Liver (tissue), 3 donors: ENCODE data around the gene ARL14EPL.

Experiments used
- EGR1 ChIP-seq, 2 donors: IDR thresholded peaks; 2 replicates each; pipeline ENCODE4 v1.6.1; 2016 to 2018; ENCODE audit warnings: antibody characterized with exemption in 2 of 2, low read depth in 2 of 2
- FOXA1 ChIP-seq: IDR thresholded peaks from 2 replicates; pipeline ENCODE4 v1.6.1; 2016; ENCODE audit warnings: antibody characterized with exemption
- FOXA2 ChIP-seq: IDR thresholded peaks from 2 replicates; pipeline ENCODE4 v1.6.1; 2016; ENCODE audit warnings: antibody characterized with exemption
- GABPA ChIP-seq, 2 donors: IDR thresholded peaks in 1 of 2; conservative IDR thresholded peaks in 1 of 2; 2 replicates each; pipeline ENCODE4 v1.6.1; 2016; ENCODE audit warnings: antibody characterized with exemption in 2 of 2, mild to moderate bottlenecking in 1 of 2, moderate library complexity in 1 of 2
- JUND ChIP-seq, 2 donors: IDR thresholded peaks; 2 replicates each; pipeline ENCODE4 v1.6.1; 2016; ENCODE audit warnings: antibody characterized with exemption in 2 of 2
- RAD21 ChIP-seq, 2 donors: IDR thresholded peaks; 2 replicates each; pipeline ENCODE4 v1.6.1; 2016; ENCODE audit warnings: antibody characterized with exemption in 2 of 2, mild to moderate bottlenecking in 2 of 2
- SP1 ChIP-seq: IDR thresholded peaks from 2 replicates; pipeline ENCODE4 v1.6.1; 2018; ENCODE audit warnings: antibody characterized with exemption, mild to moderate bottlenecking
- TAF1 ChIP-seq: conservative IDR thresholded peaks from 2 replicates; pipeline ENCODE4 v1.6.1; 2016; ENCODE audit warnings: antibody characterized with exemption, mild to moderate bottlenecking
- YY1 ChIP-seq: IDR thresholded peaks from 2 replicates; pipeline ENCODE4 v1.6.1; 2016; ENCODE audit warnings: antibody characterized with exemption, mild to moderate bottlenecking
- TF ChIP-seq, protein P1 (sequence below): fragments of 150-350 bp; IDR thresholded peaks from 2 replicates; pipeline ENCODE4 v1.5.1; 2017; ENCODE audit warnings: improper control_type of control experiment, low read depth, low read length; ENCODE audit not compliant: missing input control
- TF ChIP-seq, protein P2 (sequence below): IDR thresholded peaks from 2 replicates; pipeline ENCODE4 v1.6.1; 2016; ENCODE audit warnings: antibody characterized with exemption
- TF ChIP-seq, protein P3 (sequence below): IDR thresholded peaks from 2 replicates; pipeline ENCODE4 v1.6.1; 2016; ENCODE audit warnings: antibody characterized with exemption
- TF ChIP-seq, protein P4 (sequence below): IDR thresholded peaks from 2 replicates; pipeline ENCODE4 v1.6.1; 2016; ENCODE audit warnings: antibody characterized with exemption, mild to moderate bottlenecking
- donor health status: healthy.
- donor health status: healthy.

GRCh38 chr5:116075191-116075831 lies 43.0 kb downstream of the ARL14EPL start:
- TF ChIP-seq, protein P1, sequence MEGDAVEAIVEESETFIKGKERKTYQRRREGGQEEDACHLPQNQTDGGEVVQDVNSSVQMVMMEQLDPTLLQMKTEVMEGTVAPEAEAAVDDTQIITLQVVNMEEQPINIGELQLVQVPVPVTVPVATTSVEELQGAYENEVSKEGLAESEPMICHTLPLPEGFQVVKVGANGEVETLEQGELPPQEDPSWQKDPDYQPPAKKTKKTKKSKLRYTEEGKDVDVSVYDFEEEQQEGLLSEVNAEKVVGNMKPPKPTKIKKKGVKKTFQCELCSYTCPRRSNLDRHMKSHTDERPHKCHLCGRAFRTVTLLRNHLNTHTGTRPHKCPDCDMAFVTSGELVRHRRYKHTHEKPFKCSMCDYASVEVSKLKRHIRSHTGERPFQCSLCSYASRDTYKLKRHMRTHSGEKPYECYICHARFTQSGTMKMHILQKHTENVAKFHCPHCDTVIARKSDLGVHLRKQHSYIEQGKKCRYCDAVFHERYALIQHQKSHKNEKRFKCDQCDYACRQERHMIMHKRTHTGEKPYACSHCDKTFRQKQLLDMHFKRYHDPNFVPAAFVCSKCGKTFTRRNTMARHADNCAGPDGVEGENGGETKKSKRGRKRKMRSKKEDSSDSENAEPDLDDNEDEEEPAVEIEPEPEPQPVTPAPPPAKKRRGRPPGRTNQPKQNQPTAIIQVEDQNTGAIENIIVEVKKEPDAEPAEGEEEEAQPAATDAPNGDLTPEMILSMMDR, result no peak
- no peak for TF ChIP-seq EGR1 (IDR thresholded peaks at IDR 0.05; ENCODE audit: low read depth in 2 of 2)
- no peak for TF ChIP-seq RAD21 (IDR thresholded peaks at IDR 0.05)
- TF ChIP-seq, protein P2, sequence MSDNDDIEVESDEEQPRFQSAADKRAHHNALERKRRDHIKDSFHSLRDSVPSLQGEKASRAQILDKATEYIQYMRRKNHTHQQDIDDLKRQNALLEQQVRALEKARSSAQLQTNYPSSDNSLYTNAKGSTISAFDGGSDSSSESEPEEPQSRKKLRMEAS, result no peak
- TF ChIP-seq TAF1, result no peak
- TF ChIP-seq, protein P3, sequence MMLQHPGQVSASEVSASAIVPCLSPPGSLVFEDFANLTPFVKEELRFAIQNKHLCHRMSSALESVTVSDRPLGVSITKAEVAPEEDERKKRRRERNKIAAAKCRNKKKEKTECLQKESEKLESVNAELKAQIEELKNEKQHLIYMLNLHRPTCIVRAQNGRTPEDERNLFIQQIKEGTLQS, result no peak
- TF ChIP-seq YY1, result no peak
- no peak for TF ChIP-seq GABPA (IDR thresholded peaks at IDR 0.05 in 1 of 2, conservative IDR thresholded peaks at IDR 0.05 in 1 of 2)
- no peak for TF ChIP-seq FOXA1
- TF ChIP-seq, protein P4, sequence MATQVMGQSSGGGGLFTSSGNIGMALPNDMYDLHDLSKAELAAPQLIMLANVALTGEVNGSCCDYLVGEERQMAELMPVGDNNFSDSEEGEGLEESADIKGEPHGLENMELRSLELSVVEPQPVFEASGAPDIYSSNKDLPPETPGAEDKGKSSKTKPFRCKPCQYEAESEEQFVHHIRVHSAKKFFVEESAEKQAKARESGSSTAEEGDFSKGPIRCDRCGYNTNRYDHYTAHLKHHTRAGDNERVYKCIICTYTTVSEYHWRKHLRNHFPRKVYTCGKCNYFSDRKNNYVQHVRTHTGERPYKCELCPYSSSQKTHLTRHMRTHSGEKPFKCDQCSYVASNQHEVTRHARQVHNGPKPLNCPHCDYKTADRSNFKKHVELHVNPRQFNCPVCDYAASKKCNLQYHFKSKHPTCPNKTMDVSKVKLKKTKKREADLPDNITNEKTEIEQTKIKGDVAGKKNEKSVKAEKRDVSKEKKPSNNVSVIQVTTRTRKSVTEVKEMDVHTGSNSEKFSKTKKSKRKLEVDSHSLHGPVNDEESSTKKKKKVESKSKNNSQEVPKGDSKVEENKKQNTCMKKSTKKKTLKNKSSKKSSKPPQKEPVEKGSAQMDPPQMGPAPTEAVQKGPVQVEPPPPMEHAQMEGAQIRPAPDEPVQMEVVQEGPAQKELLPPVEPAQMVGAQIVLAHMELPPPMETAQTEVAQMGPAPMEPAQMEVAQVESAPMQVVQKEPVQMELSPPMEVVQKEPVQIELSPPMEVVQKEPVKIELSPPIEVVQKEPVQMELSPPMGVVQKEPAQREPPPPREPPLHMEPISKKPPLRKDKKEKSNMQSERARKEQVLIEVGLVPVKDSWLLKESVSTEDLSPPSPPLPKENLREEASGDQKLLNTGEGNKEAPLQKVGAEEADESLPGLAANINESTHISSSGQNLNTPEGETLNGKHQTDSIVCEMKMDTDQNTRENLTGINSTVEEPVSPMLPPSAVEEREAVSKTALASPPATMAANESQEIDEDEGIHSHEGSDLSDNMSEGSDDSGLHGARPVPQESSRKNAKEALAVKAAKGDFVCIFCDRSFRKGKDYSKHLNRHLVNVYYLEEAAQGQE, result no peak
- TF ChIP-seq SP1, result no peak
- TF ChIP-seq JUND (IDR thresholded peaks at IDR 0.05), result no peak
- TF ChIP-seq FOXA2, result no peak
